WTC11 (cell line): ENCODE data around the gene NDRG2. TPM values are rescaled to one million over a fixed set of nuclear protein-coding genes. Genes with fewer than 3 reads are reported as not detected.

ENCODE experiments used
- ATAC-seq: fragments of 200-7000 bp; cut with Tn5 transposase; 2 replicates; pipeline ENCODE4 v1.10.0; 2021; ENCODE audit warnings: mild to moderate bottlenecking, moderate library complexity
- CTCF ChIA-PET: fragments of 300-600 bp; sonication (Branson Sonifier 250); formaldehyde crosslinking; loops from one replicate; lab custom pipeline; 2021; ENCODE audit warnings: antibody characterized with exemption; lab: Charles Lee
- POLR2A ChIA-PET: fragments of 350-600 bp; sonication (Branson Sonifier 250); formaldehyde crosslinking; loops from one replicate; lab custom pipeline; 2021; ENCODE audit warnings: antibody characterized with exemption; lab: Charles Lee
- DNase-seq: peaks from one replicate; pipeline ENCODE4 v3.0.0; 2021; ENCODE audit warnings: low spot score
- H3K27ac Mint-ChIP-seq: 2 replicates; pipeline ENCODE4 v1.8.0; 2021; ENCODE audit warnings: mixed read lengths
- H3K27me3 Mint-ChIP-seq: 2 replicates; pipeline ENCODE4 v1.8.0; 2021; ENCODE audit warnings: low read depth, mild to moderate bottlenecking, moderate library complexity, mixed read lengths
- H3K36me3 Mint-ChIP-seq: 2 replicates; pipeline ENCODE4 v1.8.0; 2021; ENCODE audit warnings: mixed read lengths
- H3K4me1 Mint-ChIP-seq: 2 replicates; pipeline ENCODE4 v1.8.0; 2022; ENCODE audit warnings: mixed read lengths
- H3K4me3 Mint-ChIP-seq: 2 replicates; pipeline ENCODE4 v1.8.0; 2021; ENCODE audit warnings: mild to moderate bottlenecking, moderate library complexity, mixed read lengths
- H3K9me3 Mint-ChIP-seq: 2 replicates; pipeline ENCODE4 v1.8.0; 2021; ENCODE audit warnings: mixed read lengths
- ARID4B ChIP-seq: sonication (generic); formaldehyde crosslinking; IDR thresholded peaks from 2 replicates; pipeline ENCODE4 v1.8.0; 2023; ENCODE audit warnings: missing genetic modification reagents, mild to moderate bottlenecking, borderline replicate concordance
- HMGXB4 ChIP-seq: sonication (generic); formaldehyde crosslinking; IDR thresholded peaks from 2 replicates; pipeline ENCODE4 v1.8.1; 2023; ENCODE audit warnings: mild to moderate bottlenecking, moderate library complexity, missing genetic modification reagents
- MAX ChIP-seq: sonication (generic); formaldehyde crosslinking; IDR thresholded peaks from 2 replicates; pipeline ENCODE4 v1.8.0; 2022; ENCODE audit warnings: mild to moderate bottlenecking, missing genetic modification reagents
- RORB ChIP-seq: fragments of 250-450 bp; sonication (Bioruptor Pico); IDR thresholded peaks from 2 replicates; pipeline ENCODE4 v1.9.0; 2021; ENCODE audit warnings: mild to moderate bottlenecking
- STAT6 ChIP-seq: sonication (generic); formaldehyde crosslinking; conservative IDR thresholded peaks from 2 replicates; pipeline ENCODE4 v1.8.1; 2023; ENCODE audit warnings: mild to moderate bottlenecking, low read depth, missing genetic modification reagents, moderate library complexity
- ZBTB43 ChIP-seq: sonication (generic); formaldehyde crosslinking; IDR thresholded peaks from 2 replicates; pipeline ENCODE4 v1.8.1; 2023; ENCODE audit warnings: mild to moderate bottlenecking, missing genetic modification reagents
- ZNF219 ChIP-seq: sonication (generic); formaldehyde crosslinking; IDR thresholded peaks from 2 replicates; pipeline ENCODE4 v1.8.0; 2023; ENCODE audit warnings: missing genetic modification reagents, mild to moderate bottlenecking, borderline replicate concordance
- ZNF317 ChIP-seq: sonication (generic); formaldehyde crosslinking; IDR thresholded peaks from 2 replicates; pipeline ENCODE4 v1.8.1; 2023; ENCODE audit warnings: low read depth, mild to moderate bottlenecking, moderate library complexity, missing genetic modification reagents, borderline replicate concordance
- ZNF396 ChIP-seq: fragments of 250-450 bp; sonication (Bioruptor Pico); IDR thresholded peaks from 2 replicates; pipeline ENCODE4 v1.8.0; 2021; ENCODE audit warnings: mild to moderate bottlenecking, moderate library complexity, borderline replicate concordance
- ZNF671 ChIP-seq: fragments of 250-450 bp; sonication (Bioruptor Pico); IDR thresholded peaks from 2 replicates; pipeline ENCODE4 v1.8.0; 2021; ENCODE audit warnings: mild to moderate bottlenecking
- ZSCAN18 ChIP-seq: fragments of 250-450 bp; sonication (Bioruptor Pico); IDR thresholded peaks from 2 replicates; pipeline ENCODE4 v2.1.2; 2022; ENCODE audit warnings: mild to moderate bottlenecking, moderate library complexity
- total RNA-seq: library from RNA; stranded (reverse); gene quantifications from 3 replicates; pipeline ENCODE4 v1.2.3, GENCODE V29; 2021

Gene NDRG2
- total RNA-seq, 1 experiment from 2014 or later: 32.2 TPM

- DNase-seq (no peak), ATAC-seq (no peak)
- POLR2A ChIA-PET: no interaction called here
Measured at GRCh38 chr14:21003788-21004346, 21.0 kb downstream of the NDRG2 start.

More at GRCh38 chr14:21003788-21004346, 21.0 kb downstream of the NDRG2 start:
- Mint-ChIP-seq H3K27me3 (no peaks in the 10 kb centered on the region; the same call in 1 of the 2 replicates), H3K36me3 (no peaks in the 10 kb centered on the region), H3K9me3 (no peaks in the 10 kb centered on the region), H3K4me1 (peaks cover 9% of the 10 kb centered on the region), H3K27ac (no peak overlapping the region), H3K4me3 (no peak overlapping the region)
- TF ChIP-seq ZNF671: no peak
- no peak for TF ChIP-seq ZBTB43 (CRISPR knock-in tag)
- no peak for TF ChIP-seq ZNF219 (CRISPR knock-in tag)
- no peak for TF ChIP-seq ZNF396 (CRISPR knock-in tag)
- TF ChIP-seq RORB (CRISPR knock-in tag): no peak
- TF ChIP-seq MAX (CRISPR knock-in tag): no peak
- TF ChIP-seq ZSCAN18 (CRISPR knock-in tag): no peak
- TF ChIP-seq ARID4B (CRISPR knock-in tag): no peak
- no peak for TF ChIP-seq STAT6
- TF ChIP-seq HMGXB4: no peak
- no peak for TF ChIP-seq ZNF317 (CRISPR knock-in tag)
- CTCF ChIA-PET: interaction anchor here (1.0 to 3.9 kb wide), 4 partner anchors 11 to 88 kb away, joined by 3 to 36 read pairs (median 14); no protein-coding TSS in a partner anchor
